Measurements from ENCODE around the gene SMIM41.

SMIM41 gene

GRCh38 chr12:52122540-52122871 lies 43.0 kb downstream of the SMIM41 start:
- DNase-seq (ENCODE audit: low read depth): no peak

GRCh38 chr12:52122904-52123303 lies 43.4 kb downstream of the SMIM41 start:
- DNase-seq (ENCODE audit: low read depth): no peak

GRCh38 chr12:52123487-52124186 lies 44.1 kb downstream of the SMIM41 start:
- DNase-seq (ENCODE audit: low read depth): no peak

- no peak for DNase-seq (ENCODE audit: low read depth)
Observed at GRCh38 chr12:52125476-52125900, 46.0 kb downstream of the SMIM41 start.

GRCh38 chr12:52126050-52126604 lies 46.6 kb downstream of the SMIM41 start:
- DNase-seq (ENCODE audit: low read depth): no peak

GRCh38 chr12:52126605-52127578 lies 47.4 kb downstream of the SMIM41 start:
- DNase-seq (ENCODE audit: low read depth): no peak

- no peak for DNase-seq (ENCODE audit: low read depth)
Observed at GRCh38 chr12:52127683-52128450, 48.4 kb downstream of the SMIM41 start.

- DNase-seq (ENCODE audit: low read depth): no peak
Observed at GRCh38 chr12:52130711-52131110, 51.2 kb downstream of the SMIM41 start.

GRCh38 chr12:52132754-52133161 lies 53.3 kb downstream of the SMIM41 start:
- DNase-seq (ENCODE audit: low read depth): no peak

GRCh38 chr12:52137746-52138145 lies 58.2 kb downstream of the SMIM41 start:
- DNase-seq (ENCODE audit: low read depth): no peak

- DNase-seq (ENCODE audit: low read depth): no peak
Observed at GRCh38 chr12:52139147-52139546, 59.6 kb downstream of the SMIM41 start.

- no peak for DNase-seq (ENCODE audit: low read depth)
Observed at GRCh38 chr12:52139579-52140062, 60.1 kb downstream of the SMIM41 start.

- DNase-seq (ENCODE audit: low read depth): no peak
Observed at GRCh38 chr12:52141306-52141705, 61.8 kb downstream of the SMIM41 start.

GRCh38 chr12:52141875-52142274 lies 62.4 kb downstream of the SMIM41 start:
- no peak for DNase-seq (ENCODE audit: low read depth)

GRCh38 chr12:52142431-52142830 lies 62.9 kb downstream of the SMIM41 start:
- DNase-seq (ENCODE audit: low read depth): no peak

GRCh38 chr12:52144512-52145227 lies 65.2 kb downstream of the SMIM41 start:
- DNase-seq (ENCODE audit: low read depth): no peak

- DNase-seq (ENCODE audit: low read depth): no peak
Observed at GRCh38 chr12:52145228-52146088, 66.0 kb downstream of the SMIM41 start.

- no peak for DNase-seq (ENCODE audit: low read depth)
Observed at GRCh38 chr12:52146089-52146821, 66.8 kb downstream of the SMIM41 start.

GRCh38 chr12:52146822-52147366 lies 67.4 kb downstream of the SMIM41 start:
- no peak for DNase-seq (ENCODE audit: low read depth)
